Spleen (tissue), 7 donors: ENCODE data around the gene UGT1A7.

ENCODE experiments used
- CTCF ChIP-seq, 11 experiments: fragments of 200-600 bp in 7 of 11; fragments of 450-650 bp in 4 of 11; sonication (generic) in 4 of 11; IDR thresholded peaks in 8 of 11; conservative IDR thresholded peaks in 3 of 11; 1 replicate in 7 of 11; 2 replicates in 4 of 11; pipeline versions ENCODE4 v1.4.0 to v1.8.0; 2016 to 2021; ENCODE audit warnings: antibody characterized with exemption in 11 of 11, inconsistent platforms in 4 of 11, mild to moderate bottlenecking in 1 of 11
- POLR2A ChIP-seq, 3 donors: fragments of 450-650 bp; IDR thresholded peaks; one replicate each; pipeline ENCODE4 v1.5.1; 2017; ENCODE audit warnings: antibody characterized with exemption in 3 of 3, mild to moderate bottlenecking in 1 of 3
- POLR2AphosphoS5 ChIP-seq, 3 donors: sonication (generic); formaldehyde crosslinking; IDR thresholded peaks; one replicate each; pipeline ENCODE4 v1.5.1; 2017; ENCODE audit warnings: antibody characterized with exemption in 3 of 3
- donor health status: DM: no; HTN: no; CAD: no; lungs with moderate emphysema.
- donor health status: DM: no; HTN: no; CAD: no.
- donor health status: DM: no; HTN: no; CAD: no.

- TF ChIP-seq POLR2A (IDR thresholded peaks at IDR 0.05), result no peak
- no peak for TF ChIP-seq CTCF (IDR thresholded peaks at IDR 0.05 in 8 of 11, conservative IDR thresholded peaks at IDR 0.05 in 3 of 11)
- no peak for TF ChIP-seq POLR2AphosphoS5 (IDR thresholded peaks at IDR 0.05)
Measured at GRCh38 chr2:233680361-233681045, 1.2 kb upstream of the UGT1A7 start.
